Fibroblast of pulmonary artery (primary cell): ENCODE measurements around the gene USP20.

Experiments
- DNase-seq: peaks from one replicate; pipeline ENCODE4 v3.0.0-alpha.2; 2010; ENCODE audit warnings: low read depth
- H3K4me3 ChIP-seq: replicated peaks from 2 replicates; pipeline ENCODE4 v1.5.1; 2011; ENCODE audit warnings: low read depth, mild to moderate bottlenecking, control low read depth, low read length, moderate library complexity
- TF ChIP-seq, protein P1 (sequence below): IDR thresholded peaks from 2 replicates; pipeline ENCODE4 v1.5.1; 2011; ENCODE audit warnings: mild to moderate bottlenecking, control low read depth, low read length, inconsistent platforms; ENCODE audit errors: missing control alignments

Gene USP20

DNA sequence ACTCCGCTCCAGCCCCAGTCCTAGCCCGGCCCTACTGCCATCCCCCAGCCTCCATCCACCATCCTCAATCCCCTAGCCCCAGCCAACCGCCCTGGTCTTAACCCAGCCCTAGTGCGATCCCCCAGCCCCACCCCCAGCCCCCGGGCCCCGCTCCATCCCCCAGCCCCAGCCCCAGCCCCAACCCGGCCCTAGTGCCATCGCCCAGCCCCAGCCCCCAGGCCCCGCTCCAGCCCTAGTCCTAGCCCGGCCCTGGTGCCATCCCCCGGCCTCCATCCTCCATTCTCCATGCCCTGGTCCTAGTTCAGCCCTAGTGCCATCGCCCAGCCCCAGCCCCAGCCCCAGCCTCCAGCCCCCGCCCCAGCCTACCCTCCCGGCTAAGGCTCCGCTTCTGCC is 11.7 kb upstream of the USP20 start:
- TF ChIP-seq, protein P1, sequence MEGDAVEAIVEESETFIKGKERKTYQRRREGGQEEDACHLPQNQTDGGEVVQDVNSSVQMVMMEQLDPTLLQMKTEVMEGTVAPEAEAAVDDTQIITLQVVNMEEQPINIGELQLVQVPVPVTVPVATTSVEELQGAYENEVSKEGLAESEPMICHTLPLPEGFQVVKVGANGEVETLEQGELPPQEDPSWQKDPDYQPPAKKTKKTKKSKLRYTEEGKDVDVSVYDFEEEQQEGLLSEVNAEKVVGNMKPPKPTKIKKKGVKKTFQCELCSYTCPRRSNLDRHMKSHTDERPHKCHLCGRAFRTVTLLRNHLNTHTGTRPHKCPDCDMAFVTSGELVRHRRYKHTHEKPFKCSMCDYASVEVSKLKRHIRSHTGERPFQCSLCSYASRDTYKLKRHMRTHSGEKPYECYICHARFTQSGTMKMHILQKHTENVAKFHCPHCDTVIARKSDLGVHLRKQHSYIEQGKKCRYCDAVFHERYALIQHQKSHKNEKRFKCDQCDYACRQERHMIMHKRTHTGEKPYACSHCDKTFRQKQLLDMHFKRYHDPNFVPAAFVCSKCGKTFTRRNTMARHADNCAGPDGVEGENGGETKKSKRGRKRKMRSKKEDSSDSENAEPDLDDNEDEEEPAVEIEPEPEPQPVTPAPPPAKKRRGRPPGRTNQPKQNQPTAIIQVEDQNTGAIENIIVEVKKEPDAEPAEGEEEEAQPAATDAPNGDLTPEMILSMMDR, result no peak

DNA sequence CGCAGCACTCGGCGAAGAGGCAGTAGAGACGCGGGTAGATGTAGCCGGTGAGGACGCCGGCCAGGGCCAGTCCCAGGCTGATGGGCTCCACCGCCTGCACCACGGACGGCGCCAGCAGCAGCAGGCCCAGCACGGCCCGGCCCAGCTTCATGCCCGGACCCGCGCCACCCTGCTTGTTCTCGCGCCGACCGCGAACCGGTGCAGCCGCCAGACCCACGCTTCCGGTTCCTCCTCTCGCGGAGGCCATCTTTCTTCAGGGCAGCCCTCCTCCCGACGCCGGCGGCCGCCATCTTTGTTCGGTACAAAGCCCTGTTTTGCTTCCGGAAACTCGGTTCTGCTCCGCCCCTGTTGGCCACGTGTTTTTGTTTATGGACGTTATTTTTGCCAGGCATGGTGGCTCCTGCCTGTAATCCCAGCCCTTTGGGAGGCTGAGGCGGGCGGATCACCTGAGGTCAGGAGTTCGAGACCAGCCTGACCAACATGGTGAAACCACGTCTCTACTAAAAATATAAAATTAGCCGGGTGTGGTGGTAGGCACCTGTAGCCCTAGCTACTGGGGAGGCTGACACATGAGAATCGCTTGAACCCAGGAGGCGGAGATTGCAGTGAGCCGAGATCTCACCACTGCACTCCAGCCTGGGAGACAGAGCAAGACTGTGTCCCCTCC is 11.2 kb upstream of the USP20 start, which contains the start of gene TOR1A:
TSS of gene TOR1A (minus strand) at position 202 of the 667 bp plus-strand sequence. CDS start at position 151, 51 bp downstream.
- peak; percentile 96 for DNase-seq

More for the DNA sequence above, 11.7 kb upstream of the USP20 start:
- DNase-seq, result no peak
- H3K4me3 ChIP-seq, result peak overlapping the region; percentile 78

DNA sequence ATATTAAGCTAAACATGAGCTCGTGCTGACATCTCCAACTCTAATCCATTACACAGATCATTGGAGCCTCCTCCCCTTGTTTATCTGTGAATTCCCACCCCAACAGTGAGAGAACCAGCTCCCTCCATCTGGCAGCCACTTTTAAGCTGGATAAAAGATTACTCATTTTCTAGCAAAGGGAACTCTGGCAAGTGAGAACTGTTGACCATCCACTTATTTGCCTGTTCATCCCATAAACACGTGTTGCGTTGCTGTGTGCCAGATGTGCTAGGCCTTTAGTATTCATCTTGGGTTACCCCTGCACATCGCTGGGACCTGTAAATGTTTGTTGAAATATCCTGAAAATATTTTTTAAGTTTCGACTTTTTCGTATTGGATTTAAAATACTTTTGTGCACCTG is 8.9 kb upstream of the USP20 start:
- no peak for DNase-seq
- TF ChIP-seq, protein P1, result no peak
- no peak overlapping the region for H3K4me3 ChIP-seq

More for the DNA sequence above, 11.2 kb upstream of the USP20 start, which contains the start of gene TOR1A:
- H3K4me3 ChIP-seq, result peak within 1 kb of the TSS; percentile 78
- TF ChIP-seq, protein P1, result no peak

DNA sequence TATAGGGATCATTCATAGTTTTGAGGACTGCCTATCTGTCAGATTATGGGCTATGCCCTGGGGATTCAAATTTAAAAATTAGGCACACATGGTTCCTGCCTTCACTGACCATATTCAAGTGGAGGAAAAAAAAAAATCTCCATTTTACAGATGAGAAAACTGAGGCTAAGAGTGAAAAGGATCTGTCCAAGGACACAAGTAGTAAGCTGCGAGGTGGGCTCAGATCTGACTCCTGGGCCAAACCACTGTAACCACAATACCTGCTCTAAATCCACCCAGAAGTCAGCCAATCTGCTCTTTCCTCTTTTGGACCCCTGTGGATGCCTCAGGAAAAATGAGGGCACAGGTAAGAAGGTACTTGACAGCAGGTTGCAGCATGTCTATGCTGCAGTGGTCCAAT is 8.5 kb upstream of the USP20 start:
- no peak overlapping the region for H3K4me3 ChIP-seq
- TF ChIP-seq, protein P1, result no peak
- DNase-seq, result no peak

DNA sequence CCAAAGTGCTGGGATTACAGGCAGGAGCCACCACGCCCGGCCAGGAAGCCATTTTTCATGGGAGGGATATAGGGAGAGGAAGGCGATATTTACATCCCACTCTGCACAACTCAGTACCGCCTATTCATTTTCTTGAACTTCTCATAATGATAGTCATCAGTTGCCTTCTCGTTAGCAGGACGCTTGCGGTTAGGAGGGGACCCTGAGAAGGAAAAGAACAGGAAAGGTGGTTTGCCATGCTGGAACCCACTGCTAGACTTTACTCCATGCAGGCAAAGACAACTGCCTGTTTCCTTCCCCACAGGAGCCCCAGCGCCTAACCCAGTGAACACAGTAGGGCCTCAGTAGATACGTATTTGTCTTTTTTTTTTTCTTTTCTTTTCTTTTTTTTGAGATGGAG is 7.2 kb upstream of the USP20 start:
- no peak for DNase-seq
- no peak overlapping the region for H3K4me3 ChIP-seq
- TF ChIP-seq, protein P1, result no peak

DNA sequence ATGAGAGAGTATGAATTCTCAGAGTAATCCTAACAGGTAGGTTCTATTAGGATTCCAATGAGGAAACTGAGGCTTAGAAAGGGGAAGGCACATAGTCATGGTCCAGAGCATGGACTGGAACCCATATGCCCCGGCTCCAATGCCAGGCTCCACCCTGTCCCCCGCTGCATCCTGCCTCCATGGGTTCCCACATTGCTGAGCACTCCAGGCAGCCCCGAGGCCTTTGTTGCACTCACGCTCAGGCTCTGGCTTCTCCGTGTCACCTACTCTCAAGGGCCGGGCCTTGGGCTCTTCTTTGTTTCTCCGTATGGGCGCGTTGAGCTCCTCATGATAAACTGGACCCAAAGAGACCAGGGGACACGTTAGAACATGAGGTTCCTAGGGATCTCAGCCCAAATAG is 6.3 kb upstream of the USP20 start:
- TF ChIP-seq, protein P1, result no peak
- DNase-seq, result no peak
- no peak overlapping the region for H3K4me3 ChIP-seq

DNA sequence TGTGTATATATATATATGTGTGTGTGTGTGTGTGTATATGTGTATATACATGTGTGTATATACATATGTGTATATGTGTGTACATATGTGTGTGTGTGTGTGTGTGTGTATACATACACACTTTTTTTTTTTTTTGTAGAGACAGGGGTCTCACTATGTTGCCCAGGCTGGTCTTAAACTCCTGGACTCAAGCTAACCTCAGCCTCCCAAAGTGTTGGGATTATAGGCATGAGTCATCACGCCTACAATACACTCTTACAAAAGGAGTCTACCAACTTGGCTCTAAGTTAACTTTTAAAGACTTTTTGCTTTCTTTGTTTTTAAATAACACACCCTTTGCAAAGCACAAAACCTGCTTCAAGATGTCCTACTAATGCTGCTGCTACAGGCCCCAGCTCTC is 2.3 kb upstream of the USP20 start:
- TF ChIP-seq, protein P1, result no peak
- no peak overlapping the region for H3K4me3 ChIP-seq
- no peak for DNase-seq
